SK-N-SH (cell line): ENCODE measurements around the gene IDH2.

Experiments
- CTCF ChIP-seq: fragments of 200-600 bp; sonication (generic); IDR thresholded peaks from 2 replicates; pipeline ENCODE4 v1.6.1; 2017; ENCODE audit warnings: antibody characterized with exemption, mild to moderate bottlenecking, moderate library complexity
- FOXM1 ChIP-seq: IDR thresholded peaks from 2 replicates; pipeline ENCODE4 v1.4.0; 2012; ENCODE audit warnings: low read depth, mild to moderate bottlenecking
- JUND ChIP-seq: IDR thresholded peaks from 2 replicates; pipeline ENCODE4 v1.4.0; 2012
- POLR2AphosphoS5 ChIP-seq: IDR thresholded peaks from 2 replicates; pipeline ENCODE4 v1.6.1; 2012; ENCODE audit warnings: low read depth, low read length
- REST ChIP-seq: IDR thresholded peaks from 2 replicates; pipeline ENCODE4 v1.6.1; 2012; ENCODE audit warnings: mild to moderate bottlenecking, low read depth, low read length, moderate library complexity
- TAF1 ChIP-seq: IDR thresholded peaks from 2 replicates; pipeline ENCODE4 v1.6.1; 2012; ENCODE audit warnings: low read depth, mild to moderate bottlenecking, low read length, moderate library complexity, borderline replicate concordance
- TEAD4 ChIP-seq: IDR thresholded peaks from 2 replicates; pipeline ENCODE4 v1.4.0; 2012; ENCODE audit warnings: mild to moderate bottlenecking, borderline replicate concordance; ENCODE audit not compliant: insufficient read depth

- TF ChIP-seq CTCF (no peak), JUND (no peak), FOXM1 (no peak), POLR2AphosphoS5 (no peak), REST (no peak), TEAD4 (no peak), TAF1 (no peak)
Observed at GRCh38 chr15:90058775-90059174, 43.5 kb downstream of the IDH2 start.
